ENCODE results near the gene RAC3.

Gene RAC3

GRCh38 chr17:82012640-82013295 is 18.7 kb upstream of the RAC3 start:
- no peak for DNase-seq (ENCODE audit: low read depth)

- no peak for DNase-seq (ENCODE audit: low read depth)
Observed at GRCh38 chr17:82013341-82013740, 18.1 kb upstream of the RAC3 start.

GRCh38 chr17:82013772-82014321 is 17.6 kb upstream of the RAC3 start:
- DNase-seq (ENCODE audit: low read depth) = no peak

- DNase-seq (ENCODE audit: low read depth) = no peak
Observed at GRCh38 chr17:82014432-82014831, 17.0 kb upstream of the RAC3 start.

GRCh38 chr17:82014971-82015310 is 16.5 kb upstream of the RAC3 start:
- no peak for DNase-seq (ENCODE audit: low read depth)

- DNase-seq (ENCODE audit: low read depth) = no peak
Observed at GRCh38 chr17:82015311-82015971, 16.0 kb upstream of the RAC3 start.

- DNase-seq (ENCODE audit: low read depth) = no peak
Observed at GRCh38 chr17:82016061-82016874, 15.2 kb upstream of the RAC3 start.

GRCh38 chr17:82016875-82017459 is 14.5 kb upstream of the RAC3 start:
- no peak for DNase-seq (ENCODE audit: low read depth)

GRCh38 chr17:82017612-82018151 is 13.8 kb upstream of the RAC3 start:
- no peak for DNase-seq (ENCODE audit: low read depth)

GRCh38 chr17:82018152-82018988 is 13.1 kb upstream of the RAC3 start:
- DNase-seq (ENCODE audit: low read depth) = no peak

- DNase-seq (ENCODE audit: low read depth) = no peak
Observed at GRCh38 chr17:82018989-82019689, 12.3 kb upstream of the RAC3 start.

- peak; percentile 70 for DNase-seq (ENCODE audit: low read depth)
Observed at GRCh38 chr17:82019690-82020571, 11.5 kb upstream of the RAC3 start.

GRCh38 chr17:82020572-82021106 is 10.8 kb upstream of the RAC3 start:
- no peak for DNase-seq (ENCODE audit: low read depth)

- DNase-seq (ENCODE audit: low read depth) = peak; percentile 87
Observed at GRCh38 chr17:82021107-82021899, 10.2 kb upstream of the RAC3 start.

- DNase-seq (ENCODE audit: low read depth) = peak; percentile 43
Observed at GRCh38 chr17:82021900-82022309, 9.6 kb upstream of the RAC3 start.

GRCh38 chr17:82022310-82022980 is 9.0 kb upstream of the RAC3 start, which contains the start of gene CENPX:
Gene CENPX, minus strand, starts transcription at chr17:82022878. Its CDS starts 17 bp downstream, at chr17:82022861.
- DNase-seq (ENCODE audit: low read depth) = peak; percentile 43

- DNase-seq (ENCODE audit: low read depth) = peak; percentile 100
Observed at GRCh38 chr17:82022981-82023446, 8.5 kb upstream of the RAC3 start, which contains the start of gene LRRC45. Gene LRRC45, plus strand, starts transcription at chr17:82023305. Its CDS starts 339 bp downstream, at chr17:82023644.
